GM19193 (cell line): ENCODE measurements around the gene CACNA1C.

ENCODE experiments used
- POLR2A ChIP-seq: IDR thresholded peaks from 4 replicates; pipeline ENCODE4 v1.6.1; 2011; ENCODE audit not compliant: insufficient read depth, insufficient read length; ENCODE audit errors: extremely low read depth

Gene CACNA1C

DNA sequence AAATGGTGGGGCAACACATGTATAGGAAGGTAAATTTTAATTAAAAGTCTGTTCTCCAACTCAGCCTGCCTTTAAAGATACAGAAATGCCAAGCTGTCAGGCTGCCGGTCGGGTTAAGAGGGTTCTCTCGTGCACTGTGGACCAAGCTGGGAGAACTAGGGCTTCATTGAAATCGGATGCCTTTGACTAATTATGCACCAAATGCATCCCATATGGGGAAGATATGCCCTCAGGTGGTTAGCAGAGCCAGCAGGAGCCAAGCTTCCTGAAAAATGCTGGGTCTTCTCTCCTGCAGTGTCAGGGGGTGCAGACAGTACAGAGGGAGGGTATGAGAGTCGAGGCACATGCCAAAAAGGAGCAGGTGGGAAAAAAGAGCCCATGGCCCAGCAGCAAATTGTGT is 236.1 kb downstream of the CACNA1C start:
- TF ChIP-seq POLR2A = no peak

DNA sequence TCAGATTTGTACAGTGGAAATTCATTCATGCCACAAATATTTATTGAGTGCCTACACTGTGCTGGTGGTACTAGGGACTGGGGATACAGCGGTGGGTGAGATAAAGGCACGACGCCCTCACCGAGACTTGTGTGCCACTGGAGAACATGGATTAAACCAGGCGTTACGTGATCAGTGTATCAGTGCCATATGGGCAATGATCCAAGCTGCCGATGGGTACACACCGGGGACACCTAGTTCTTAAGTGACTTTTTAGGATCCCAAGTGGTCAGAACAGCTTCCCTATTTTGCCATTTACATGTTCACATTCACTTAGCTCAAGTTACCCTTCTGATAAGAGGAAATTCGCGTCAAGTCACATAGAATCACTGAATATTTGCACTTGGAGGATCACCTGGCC is 236.7 kb downstream of the CACNA1C start:
- no peak for TF ChIP-seq POLR2A

DNA sequence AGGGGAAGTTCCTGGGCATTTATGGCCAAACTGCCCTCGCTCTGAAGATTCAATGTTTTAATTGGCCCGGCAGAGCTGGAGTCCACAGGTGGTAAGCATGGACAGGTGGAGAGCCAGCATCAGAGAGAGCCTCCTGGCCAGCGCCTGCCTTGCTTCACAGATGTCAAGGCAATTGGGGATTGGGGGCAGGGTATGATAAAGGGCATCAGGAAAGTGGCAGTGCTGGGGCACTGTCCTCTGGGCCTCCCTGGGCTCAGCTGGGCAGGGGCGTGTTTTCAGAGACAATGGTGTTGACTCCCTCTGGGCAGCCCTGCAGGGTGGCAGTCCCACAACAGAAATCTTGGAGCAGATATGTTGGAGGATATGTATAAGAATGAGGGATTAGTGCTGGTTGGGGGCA is 237.3 kb downstream of the CACNA1C start:
- no peak for TF ChIP-seq POLR2A

DNA sequence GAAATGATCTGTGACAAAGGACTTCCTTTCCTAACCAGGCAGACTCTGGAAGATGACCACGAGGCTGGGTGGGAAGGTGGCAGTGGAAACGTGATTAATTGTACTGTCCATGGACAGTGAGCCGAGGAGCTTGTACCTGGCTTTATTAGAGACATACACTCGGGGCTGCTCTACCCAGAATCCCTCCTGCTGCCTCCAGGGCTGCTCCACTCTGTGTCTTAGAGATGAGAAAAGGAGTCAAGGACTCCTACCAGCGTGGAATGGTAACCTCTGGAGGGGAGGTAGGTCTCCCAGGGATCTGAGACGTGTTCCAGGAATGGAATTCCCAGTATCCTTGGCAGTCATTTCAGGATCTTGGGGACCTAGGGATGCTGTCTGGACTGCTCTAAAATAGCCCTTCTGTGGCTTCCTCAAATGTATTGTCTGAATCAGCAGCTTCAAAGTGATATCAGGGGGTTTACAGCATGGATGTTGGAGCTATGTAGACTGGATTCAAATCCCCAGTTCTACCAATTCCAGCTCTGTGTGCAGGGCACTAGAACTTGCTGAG is 237.8 kb downstream of the CACNA1C start:
- no peak for TF ChIP-seq POLR2A

DNA sequence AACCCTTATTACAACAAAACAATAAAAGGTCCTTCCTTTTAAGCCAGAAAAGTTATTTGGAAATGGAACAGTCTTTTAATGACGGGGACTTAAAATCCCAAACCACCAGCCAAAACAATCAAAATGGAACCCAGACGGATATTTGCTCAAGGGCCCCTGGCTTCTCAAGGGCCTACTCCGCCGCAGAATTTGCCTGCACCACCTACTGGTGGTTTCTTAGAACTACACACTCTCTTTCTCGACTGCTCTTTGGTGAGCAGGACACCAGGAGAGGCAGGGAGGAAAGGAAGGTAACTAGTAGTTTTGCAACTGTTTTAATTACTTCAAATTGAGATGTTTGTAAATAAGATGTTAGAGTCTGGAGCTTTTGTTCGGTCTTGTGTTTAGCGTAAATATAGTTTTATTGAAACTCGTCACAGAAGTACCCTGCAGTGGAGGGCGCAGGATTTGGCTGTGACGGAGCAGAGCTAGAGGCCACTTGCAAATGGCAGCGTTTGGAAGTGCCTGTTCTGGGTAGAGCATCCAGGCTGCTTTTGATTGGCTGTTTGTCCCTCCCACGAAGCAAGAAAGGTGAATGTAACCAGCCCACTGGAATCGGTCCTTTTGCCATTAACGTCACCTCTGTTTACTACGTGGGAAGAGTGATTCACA is 238.5 kb downstream of the CACNA1C start:
- TF ChIP-seq POLR2A = no peak

DNA sequence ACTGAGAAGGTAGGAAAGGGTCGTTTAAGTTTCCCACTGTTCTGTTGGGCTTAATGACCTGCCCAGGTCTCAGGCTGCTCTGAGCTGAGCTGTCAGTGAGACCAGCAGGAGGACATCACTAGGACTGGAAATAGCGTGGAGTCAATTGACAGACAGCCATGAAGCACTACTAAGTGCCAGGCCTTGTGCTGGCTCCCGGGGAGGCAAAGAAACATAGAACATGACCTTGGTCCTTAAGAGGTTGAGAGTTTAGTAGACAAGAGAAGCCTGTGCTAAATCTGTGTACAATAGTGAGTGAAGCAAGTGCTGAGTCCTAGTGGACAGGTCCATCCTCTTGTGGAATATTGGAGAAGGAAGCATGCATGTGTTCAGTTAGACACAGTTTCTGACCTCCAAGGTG is 239.2 kb downstream of the CACNA1C start:
- no peak for TF ChIP-seq POLR2A

DNA sequence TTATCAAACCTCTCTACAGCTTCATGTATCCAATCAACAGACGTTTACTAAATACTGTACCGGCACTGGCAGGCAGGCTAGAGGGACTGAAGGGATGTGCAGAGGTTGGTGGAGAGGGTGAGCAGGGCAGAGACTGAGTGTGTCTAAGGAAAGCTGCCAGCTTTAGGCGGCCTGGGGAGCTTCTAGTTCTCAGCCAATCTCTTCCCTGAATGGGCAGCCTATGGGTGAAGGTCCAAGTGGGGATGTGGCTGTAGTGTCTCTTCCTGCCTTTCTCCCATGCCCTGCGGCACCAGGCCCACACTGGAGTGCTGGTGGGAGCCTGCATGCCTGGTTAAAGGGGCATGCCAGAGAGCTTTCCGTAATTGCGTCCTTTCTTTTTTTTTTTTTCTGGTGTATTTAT is 239.8 kb downstream of the CACNA1C start:
- TF ChIP-seq POLR2A = no peak

DNA sequence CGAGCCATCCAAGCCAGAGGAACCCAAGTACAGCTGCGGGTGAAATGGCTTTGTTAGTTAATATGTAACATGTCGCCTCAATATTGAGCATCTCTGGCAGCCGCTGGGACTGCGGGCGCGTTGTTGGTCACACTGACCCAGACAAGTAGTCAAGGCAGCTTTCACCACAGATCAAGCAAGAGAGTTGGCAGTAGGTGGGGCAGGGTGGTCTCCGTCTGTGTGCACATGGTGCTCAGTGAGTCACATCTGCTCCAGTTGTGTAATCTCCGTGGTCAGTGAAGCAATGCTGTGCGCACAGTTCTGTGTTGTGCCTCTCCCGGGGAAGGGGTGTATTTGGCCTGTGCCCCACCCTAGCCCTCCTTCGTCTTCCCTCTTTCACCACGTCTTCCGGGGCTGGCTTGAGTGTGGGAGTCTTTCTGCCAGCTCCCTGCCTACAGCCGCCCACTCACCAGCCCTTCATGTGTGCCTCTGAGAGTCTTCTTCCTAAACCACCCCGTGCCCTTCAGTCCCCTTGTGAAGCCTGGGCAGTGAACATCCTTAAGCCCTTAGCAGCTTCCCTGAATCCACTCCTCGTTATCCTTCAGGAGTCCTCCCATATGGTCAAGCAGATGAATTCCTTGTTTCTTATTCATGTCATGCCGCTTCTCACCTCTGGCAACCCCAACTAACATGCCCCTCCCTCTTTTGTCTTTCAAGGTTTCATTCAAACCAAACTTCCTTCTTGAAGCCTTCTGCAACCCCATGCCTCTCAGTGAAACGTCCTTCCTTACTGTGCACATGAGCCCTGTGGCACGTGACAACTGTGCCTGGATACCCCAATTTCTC is 242.1 kb downstream of the CACNA1C start:
- no peak for TF ChIP-seq POLR2A

DNA sequence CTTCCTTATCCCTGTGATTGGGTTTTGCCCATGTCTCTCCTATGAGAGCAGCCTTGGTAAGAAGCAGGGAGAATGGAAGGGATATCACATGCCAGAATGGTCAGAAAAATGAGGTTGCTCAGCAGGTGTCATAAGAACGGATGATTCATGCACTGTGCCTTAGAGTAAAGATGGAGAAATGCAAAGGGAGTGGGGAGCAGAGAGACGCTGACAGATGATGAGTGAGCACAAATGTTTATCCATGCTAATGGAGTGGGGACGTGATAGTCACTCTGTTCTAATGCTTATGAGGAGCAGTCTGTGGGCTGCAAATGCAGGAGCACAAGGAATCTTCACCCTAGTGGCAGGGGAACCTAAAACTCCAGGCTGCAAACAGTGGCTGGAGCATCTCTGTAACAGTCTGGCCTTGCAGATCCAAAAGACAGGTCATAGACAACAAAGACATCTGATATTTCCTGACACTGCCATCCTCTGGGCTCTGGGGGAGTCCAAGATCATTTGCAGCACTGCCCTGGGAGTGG is 243.2 kb downstream of the CACNA1C start:
- TF ChIP-seq POLR2A = no peak

DNA sequence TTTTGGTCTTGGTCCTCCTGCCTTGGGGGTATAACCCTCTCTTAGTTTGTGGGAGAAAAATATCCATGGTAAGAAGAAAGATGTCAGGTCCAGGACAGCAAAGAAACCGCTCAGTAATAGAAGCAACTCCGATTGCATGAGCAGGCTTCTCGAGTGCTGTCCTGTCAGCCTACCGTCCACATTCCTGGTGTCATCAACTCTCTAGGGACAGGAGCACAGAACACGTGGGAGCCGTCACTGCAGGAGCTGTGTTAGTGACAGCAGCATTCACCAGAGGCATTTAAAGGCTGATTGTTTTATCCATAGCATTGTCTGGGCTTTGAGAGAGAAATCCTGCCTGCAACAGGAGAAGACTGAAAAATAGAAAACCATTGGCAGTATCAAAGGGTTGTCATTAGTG is 244.2 kb downstream of the CACNA1C start:
- no peak for TF ChIP-seq POLR2A

DNA sequence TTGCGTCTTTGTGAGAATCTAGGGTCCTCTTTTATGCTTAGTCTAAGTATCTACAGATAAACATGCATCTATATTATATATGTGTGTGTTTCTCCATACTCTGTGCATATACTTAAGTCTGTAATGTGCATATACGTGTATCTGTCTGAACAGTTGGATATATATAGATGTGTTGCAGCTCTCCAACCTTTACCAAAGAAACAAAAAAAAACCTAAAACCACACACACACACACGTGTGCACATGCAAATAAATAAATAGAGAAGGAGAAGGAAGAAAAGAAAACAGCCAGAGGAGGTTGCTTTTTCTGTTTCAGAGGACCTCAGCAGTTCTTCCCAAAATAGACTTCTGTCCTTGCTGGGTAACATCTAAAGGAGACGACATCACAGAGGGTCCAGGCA is 244.9 kb downstream of the CACNA1C start:
- no peak for TF ChIP-seq POLR2A

DNA sequence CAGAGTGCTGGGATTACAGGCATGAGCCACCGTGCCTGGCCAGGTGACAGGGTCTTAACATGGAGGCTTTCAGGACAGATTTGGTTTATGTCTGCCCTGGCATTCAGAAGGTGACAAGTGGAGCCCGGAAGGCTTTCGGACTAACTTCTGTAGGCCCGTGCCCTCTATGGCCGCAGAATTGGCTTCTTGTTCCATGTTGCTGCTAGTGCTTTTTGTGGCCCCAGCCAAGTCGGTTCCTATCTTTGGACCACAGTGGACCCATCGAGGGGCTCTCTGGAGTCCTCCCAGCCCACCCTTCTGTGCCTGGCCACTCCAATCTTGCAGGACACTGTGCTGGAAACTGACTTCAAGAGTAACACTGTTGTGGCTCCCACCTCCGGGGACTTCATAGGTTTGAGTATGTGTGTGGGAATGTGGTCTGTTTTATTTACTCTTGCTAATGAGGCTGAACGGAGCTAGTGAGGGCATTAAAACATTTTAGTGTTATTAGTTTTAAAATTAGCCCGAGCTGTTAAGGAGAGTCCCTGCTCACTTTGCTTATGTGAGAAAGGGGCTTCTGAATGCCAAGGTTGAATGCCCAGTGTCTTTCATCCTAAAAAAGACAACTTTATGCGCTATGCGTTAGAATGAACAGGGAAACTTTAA is 245.9 kb downstream of the CACNA1C start:
- TF ChIP-seq POLR2A = no peak

DNA sequence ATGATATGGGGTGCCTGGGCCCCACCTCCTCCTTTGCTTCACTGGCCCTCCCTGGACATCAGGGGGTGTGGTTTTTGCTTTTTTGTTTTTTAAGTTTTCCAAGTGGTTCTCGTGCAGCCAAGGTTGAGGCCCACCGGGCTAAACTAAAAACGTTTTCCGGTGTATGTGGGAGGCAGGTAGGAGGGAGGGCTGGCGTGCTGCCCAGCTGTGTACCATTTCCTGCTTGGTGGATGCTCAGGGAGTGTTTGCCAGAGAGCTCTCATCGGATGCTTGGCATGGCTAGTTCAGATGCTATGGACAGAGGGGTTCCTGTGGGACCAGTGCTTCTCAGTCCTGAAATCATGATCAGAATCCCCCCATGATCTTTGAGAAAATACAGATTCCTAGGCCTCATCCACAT is 246.4 kb downstream of the CACNA1C start:
- TF ChIP-seq POLR2A = no peak

DNA sequence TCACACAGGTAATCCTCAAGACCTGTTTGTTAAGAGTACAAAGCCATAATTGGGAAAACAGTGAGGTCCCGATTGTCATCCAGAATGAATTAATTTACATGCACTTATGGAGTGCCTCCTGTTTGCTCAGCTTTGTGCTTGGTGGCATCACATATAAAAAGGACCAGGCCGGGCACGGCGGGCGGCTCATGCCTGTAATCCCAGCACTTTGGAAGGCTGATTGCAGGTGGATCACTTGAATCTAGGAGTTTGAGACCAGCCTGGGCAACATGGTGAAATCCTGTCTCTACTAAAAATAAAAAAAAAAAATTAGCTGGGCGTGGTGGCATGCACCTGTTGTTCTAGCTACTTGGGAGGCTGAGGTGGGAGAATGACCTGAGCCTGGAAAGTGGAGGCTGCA is 247.4 kb downstream of the CACNA1C start:
- TF ChIP-seq POLR2A = no peak

DNA sequence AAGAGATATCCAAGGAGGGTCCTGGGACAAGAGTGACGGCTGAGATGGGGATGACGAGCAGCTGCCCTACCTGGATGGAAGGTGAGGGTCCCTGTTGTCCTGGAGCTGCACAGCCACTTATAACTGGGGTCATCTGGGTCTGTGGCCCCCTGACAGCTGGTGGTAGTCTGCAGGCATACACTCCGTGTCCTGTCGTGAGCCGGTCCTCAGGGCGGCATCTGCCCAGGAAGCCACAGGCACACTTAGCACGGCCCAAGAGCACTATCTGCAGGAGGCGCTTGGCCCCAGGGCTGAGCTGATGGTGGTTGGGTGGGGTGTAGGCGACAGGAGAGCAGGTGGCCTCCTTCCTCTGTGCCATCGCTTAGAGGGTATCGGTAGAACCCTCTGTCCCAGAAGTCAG is 248.1 kb downstream of the CACNA1C start:
- no peak for TF ChIP-seq POLR2A
